ENCODE results near the gene KDM4C. TPM values are rescaled to one million over a fixed set of nuclear protein-coding genes. Genes with fewer than 3 reads are reported as not detected.

Gene KDM4C
- total RNA-seq, 1 experiment from 2014 or later = 16.8 TPM

- no peaks in the 10 kb centered on the region for H3K9me3 ChIP-seq (ENCODE audit: control insufficient read depth in 1 of 2, insufficient read depth in 1 of 2, low read depth in 1 of 2, low read length in 2 of 2)
- no peaks in the 10 kb centered on the region for H3K36me3 ChIP-seq (ENCODE audit: control insufficient read depth in 1 of 2, insufficient read depth in 2 of 2, low read length in 2 of 2)
- no peaks in the 10 kb centered on the region for H4K20me1 ChIP-seq (ENCODE audit: insufficient read depth)
- no peak overlapping the region for H3K27ac ChIP-seq (ENCODE audit: low read depth, low read length)
- no peaks in the 10 kb centered on the region for H3K27me3 ChIP-seq (ENCODE audit: insufficient read depth, low read length)
- ChIA-PET CTCF (interaction anchor here (1.2 kb wide), 2 partner anchors 143 to 276 kb away, joined by 4 to 5 read pairs; no protein-coding TSS in a partner anchor), POLR2A (no interaction called here), RAD21 (ENCODE audit: low non-redundant PET in 1 of 2, low total read pairs in 2 of 2, uncharacterized antibody in 2 of 2, unreplicated experiment in 2 of 2) (no interaction called here)
- H3K79me2 ChIP-seq (ENCODE audit: insufficient read depth, low read length) = no peaks in the 10 kb centered on the region
- no peak overlapping the region for H3K4me2 ChIP-seq (ENCODE audit: low read length)
- intact Hi-C loops (cut with micrococcal nuclease) = loop anchor here (5.0 kb wide), 2 partner anchors 142 to 267 kb away; no protein-coding TSS in a partner anchor
- H2AFZ ChIP-seq (ENCODE audit: low read depth, low read length, poor library complexity, severe bottlenecking) = no peak overlapping the region
- no peaks in the 10 kb centered on the region for H3K9me2 ChIP-seq (ENCODE audit: insufficient read depth)
- H3K4me1 ChIP-seq (ENCODE audit: control insufficient read depth in 1 of 2, insufficient read depth in 2 of 2, low read length in 2 of 2) = no peaks in the 10 kb centered on the region
- no peak for DNase-seq (ENCODE audit: low read depth, low spot score)
- no peak overlapping the region for H3K9ac ChIP-seq (ENCODE audit: low read length)
- BruUV-seq (replicated peaks) = no TSS peak
- no peak overlapping the region for H3K4me3 ChIP-seq (replicated peaks in 1 of 2; ENCODE audit: low read depth in 1 of 2, low read length in 2 of 2)
- TF ChIP-seq ELF1 (IDR thresholded peaks at IDR 0.05; ENCODE audit: borderline replicate concordance, low read depth) (no peak), EZH2phosphoT487 (IDR thresholded peaks at IDR 0.05; ENCODE audit: borderline replicate concordance) (no peak), REST (IDR thresholded peaks at IDR 0.05; ENCODE audit: low read depth) (no peak), TCF7L2 (IDR thresholded peaks at IDR 0.05; ENCODE audit: borderline replicate concordance, extremely low read depth, insufficient read depth, insufficient read length) (no peak), ZBTB33 (IDR thresholded peaks at IDR 0.05; ENCODE audit: extremely low read depth, insufficient replicate concordance, low read length) (no peak), FOSL1 (IDR thresholded peaks at IDR 0.05; ENCODE audit: low read depth) (no peak), SP1 (IDR thresholded peaks at IDR 0.05; ENCODE audit: low read depth) (no peak), CEBPB (IDR thresholded peaks at IDR 0.05; ENCODE audit: low read depth) (no peak), SIN3A (IDR thresholded peaks at IDR 0.05; ENCODE audit: low read depth) (no peak), EZH2 (IDR thresholded peaks at IDR 0.05) (no peak), EGR1 (IDR thresholded peaks at IDR 0.05; ENCODE audit: low read depth) (no peak), ZNF274 (IDR thresholded peaks at IDR 0.05; ENCODE audit: low read depth, low read length) (no peak), MAX (IDR thresholded peaks at IDR 0.05) (no peak), CTCF (IDR thresholded peaks at IDR 0.05 in 2 of 3, conservative IDR thresholded peaks at IDR 0.05 in 1 of 3; ENCODE audit: borderline replicate concordance in 1 of 3, insufficient read depth in 1 of 3, low read depth in 2 of 3, low read length in 2 of 3) (peak; percentile 33 to 52 (median 46); a peak in 5 of 6 replicates), RAD21 (IDR thresholded peaks at IDR 0.05; ENCODE audit: low read depth) (peak; percentile 55)
- ATAC-seq = peak; percentile 69
These were observed 152.3 kb downstream of the KDM4C start for GRCh38 chr9:6910032-6910431.
